ENCODE data around the gene TEC. TPM values are rescaled to one million over a fixed set of nuclear protein-coding genes. Genes with fewer than 3 reads are reported as not detected.

The TEC gene
- polyA plus RNA-seq, 1 donor (not counting 4 experiments of a cell fraction or from before 2014, with no cell fraction given), result 0.39 TPM

GRCh38 chr4:48139691-48140090 lies 129.9 kb downstream of the TEC start:
- Histone ChIP-seq H3K9ac (ENCODE audit: control insufficient read depth, extremely low read depth, insufficient read depth, low read length) (no peak overlapping the region), H3K79me2 (ENCODE audit: control insufficient read depth, insufficient read depth, low read length) (no peaks in the 10 kb centered on the region), H4K20me1 (ENCODE audit: control insufficient read depth, extremely low read depth, insufficient read depth, low read length) (no peaks in the 10 kb centered on the region), H3K36me3 (ENCODE audit: control insufficient read depth in 2 of 2, extremely low read depth in 1 of 2, insufficient read depth in 2 of 2, low read length in 2 of 2) (no peaks in the 10 kb centered on the region), H3K9me1 (ENCODE audit: control insufficient read depth, extremely low read depth, insufficient read depth, low read length) (no peaks in the 10 kb centered on the region), H3K27ac (ENCODE audit: control insufficient read depth, insufficient read depth, low read length) (no peak overlapping the region), H3K4me3 (ENCODE audit: control insufficient read depth in 2 of 3, extremely low read depth in 1 of 3, insufficient read depth in 2 of 3, low read depth in 1 of 3, low read length in 3 of 3) (no peak overlapping the region), H3K9me3 (ENCODE audit: control insufficient read depth, low read depth, low read length) (no peaks in the 10 kb centered on the region), H2AFZ (ENCODE audit: control insufficient read depth, low read length) (no peak overlapping the region), H3K4me1 (ENCODE audit: control insufficient read depth, extremely low read depth, insufficient read depth, low read length) (no peaks in the 10 kb centered on the region), H3K4me2 (ENCODE audit: control insufficient read depth, extremely low read depth, insufficient read depth, low read depth, low read length) (no peak overlapping the region), H3K27me3 (ENCODE audit: control insufficient read depth, extremely low read depth, insufficient read depth, low read length) (no peaks in the 10 kb centered on the region)
- dilution Hi-C loops (cut with MboI; ENCODE audit: extremely low pct_ligation_motif_present, low sequenced_read_pairs), result no loop called here
- no peak for DNase-seq (ENCODE audit: low read depth, low spot score)
- TF ChIP-seq EZH2 (IDR thresholded peaks at IDR 0.05; ENCODE audit: low read length) (no peak), CTCF (optimal IDR thresholded peaks at IDR 0.05 in 1 of 3, IDR thresholded peaks at IDR 0.05 in 1 of 3, conservative IDR thresholded peaks at IDR 0.05 in 1 of 3; ENCODE audit: extremely low read depth in 1 of 3, insufficient read depth in 2 of 3, low read length in 3 of 3) (no peak)
- no peak for FAIRE-seq

GRCh38 chr4:48138936-48139335 lies 130.7 kb downstream of the TEC start:
- FAIRE-seq, result no peak
- Histone ChIP-seq H3K4me1 (ENCODE audit: control insufficient read depth, extremely low read depth, insufficient read depth, low read length) (no peaks in the 10 kb centered on the region), H3K4me3 (ENCODE audit: control insufficient read depth in 2 of 3, extremely low read depth in 1 of 3, insufficient read depth in 2 of 3, low read depth in 1 of 3, low read length in 3 of 3) (no peak overlapping the region), H3K9me3 (ENCODE audit: control insufficient read depth, low read depth, low read length) (no peaks in the 10 kb centered on the region), H4K20me1 (ENCODE audit: control insufficient read depth, extremely low read depth, insufficient read depth, low read length) (no peaks in the 10 kb centered on the region), H3K9ac (ENCODE audit: control insufficient read depth, extremely low read depth, insufficient read depth, low read length) (no peak overlapping the region), H2AFZ (ENCODE audit: control insufficient read depth, low read length) (no peak overlapping the region), H3K36me3 (ENCODE audit: control insufficient read depth in 2 of 2, extremely low read depth in 1 of 2, insufficient read depth in 2 of 2, low read length in 2 of 2) (no peaks in the 10 kb centered on the region), H3K4me2 (ENCODE audit: control insufficient read depth, extremely low read depth, insufficient read depth, low read depth, low read length) (no peak overlapping the region), H3K27ac (ENCODE audit: control insufficient read depth, insufficient read depth, low read length) (no peak overlapping the region), H3K27me3 (ENCODE audit: control insufficient read depth, extremely low read depth, insufficient read depth, low read length) (no peaks in the 10 kb centered on the region), H3K79me2 (ENCODE audit: control insufficient read depth, insufficient read depth, low read length) (no peaks in the 10 kb centered on the region), H3K9me1 (ENCODE audit: control insufficient read depth, extremely low read depth, insufficient read depth, low read length) (no peaks in the 10 kb centered on the region)
- TF ChIP-seq EZH2 (IDR thresholded peaks at IDR 0.05; ENCODE audit: low read length) (no peak), CTCF (optimal IDR thresholded peaks at IDR 0.05 in 1 of 3, IDR thresholded peaks at IDR 0.05 in 1 of 3, conservative IDR thresholded peaks at IDR 0.05 in 1 of 3; ENCODE audit: extremely low read depth in 1 of 3, insufficient read depth in 2 of 3, low read length in 3 of 3) (no peak)
- dilution Hi-C loops (cut with MboI; ENCODE audit: extremely low pct_ligation_motif_present, low sequenced_read_pairs), result no loop called here
- no peak for DNase-seq (ENCODE audit: low read depth, low spot score)

All from keratinocyte (primary cell).